ENCODE measurements around the gene SUN1.

SUN1 gene

GRCh38 chr7:832968-833424 lies 720 bp downstream of the SUN1 start:
- TF ChIP-seq TAF1 (IDR thresholded peaks at IDR 0.05; ENCODE audit: borderline replicate concordance, insufficient read depth, low read length) (no peak), FOXP2 (optimal IDR thresholded peaks at IDR 0.05; ENCODE audit: borderline replicate concordance, extremely low read depth, extremely low read length, insufficient read depth) (no peak), REST (IDR thresholded peaks at IDR 0.05; ENCODE audit: insufficient read depth in 1 of 2, low read depth in 2 of 2, low read length in 2 of 2) (no peak), SIN3A (IDR thresholded peaks at IDR 0.05; ENCODE audit: borderline replicate concordance, insufficient read depth, low read length) (no peak), POLR2AphosphoS5 (IDR thresholded peaks at IDR 0.05; ENCODE audit: low read depth, low read length) (no peak)

GRCh38 chr7:833601-834258 lies 1.5 kb downstream of the SUN1 start:
- no peak for TF ChIP-seq SIN3A (IDR thresholded peaks at IDR 0.05; ENCODE audit: borderline replicate concordance, insufficient read depth, low read length)
- TF ChIP-seq REST (IDR thresholded peaks at IDR 0.05; ENCODE audit: insufficient read depth in 1 of 2, low read depth in 2 of 2, low read length in 2 of 2): no peak
- no peak for TF ChIP-seq FOXP2 (optimal IDR thresholded peaks at IDR 0.05; ENCODE audit: borderline replicate concordance, extremely low read depth, extremely low read length, insufficient read depth)
- TF ChIP-seq TAF1 (IDR thresholded peaks at IDR 0.05; ENCODE audit: borderline replicate concordance, insufficient read depth, low read length): no peak
- TF ChIP-seq POLR2AphosphoS5 (IDR thresholded peaks at IDR 0.05; ENCODE audit: low read depth, low read length): no peak

GRCh38 chr7:834277-834676 lies 2.0 kb downstream of the SUN1 start:
- no peak for TF ChIP-seq FOXP2 (optimal IDR thresholded peaks at IDR 0.05; ENCODE audit: borderline replicate concordance, extremely low read depth, extremely low read length, insufficient read depth)
- no peak for TF ChIP-seq POLR2AphosphoS5 (IDR thresholded peaks at IDR 0.05; ENCODE audit: low read depth, low read length)
- no peak for TF ChIP-seq TAF1 (IDR thresholded peaks at IDR 0.05; ENCODE audit: borderline replicate concordance, insufficient read depth, low read length)
- no peak for TF ChIP-seq SIN3A (IDR thresholded peaks at IDR 0.05; ENCODE audit: borderline replicate concordance, insufficient read depth, low read length)
- TF ChIP-seq REST (IDR thresholded peaks at IDR 0.05; ENCODE audit: insufficient read depth in 1 of 2, low read depth in 2 of 2, low read length in 2 of 2): no peak

GRCh38 chr7:835021-835420 lies 2.7 kb downstream of the SUN1 start:
- TF ChIP-seq POLR2AphosphoS5 (IDR thresholded peaks at IDR 0.05; ENCODE audit: low read depth, low read length): no peak
- TF ChIP-seq REST (IDR thresholded peaks at IDR 0.05; ENCODE audit: insufficient read depth in 1 of 2, low read depth in 2 of 2, low read length in 2 of 2): no peak
- no peak for TF ChIP-seq TAF1 (IDR thresholded peaks at IDR 0.05; ENCODE audit: borderline replicate concordance, insufficient read depth, low read length)
- no peak for TF ChIP-seq SIN3A (IDR thresholded peaks at IDR 0.05; ENCODE audit: borderline replicate concordance, insufficient read depth, low read length)
- TF ChIP-seq FOXP2 (optimal IDR thresholded peaks at IDR 0.05; ENCODE audit: borderline replicate concordance, extremely low read depth, extremely low read length, insufficient read depth): no peak

Measured in PFSK-1 (cell line).